ENCODE data around the gene SH3RF2.
"Not testable (repeated sequence)": the region's sequence is repeated elsewhere in the genome, so short reads cannot be mapped to it uniquely, and the experiment has no call there.

The SH3RF2 gene

DNA sequence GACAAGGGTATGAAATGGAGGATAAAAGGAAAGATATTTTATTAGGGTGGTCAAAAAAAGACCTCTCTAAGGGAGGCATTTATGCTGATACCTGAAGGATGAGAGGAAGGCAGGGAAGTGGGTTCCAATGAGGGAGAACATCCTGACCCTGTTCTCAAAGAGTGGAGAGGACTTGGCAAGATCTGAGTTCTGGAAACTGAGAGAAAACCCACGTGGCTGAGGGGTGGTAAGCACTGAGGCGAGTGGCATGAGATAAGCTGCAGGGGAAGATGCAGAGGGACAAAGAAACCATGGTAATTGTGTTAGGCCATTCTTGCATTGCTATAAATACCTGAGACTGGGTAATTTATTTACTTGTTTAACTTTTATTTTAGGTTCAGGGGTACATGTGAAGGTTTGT is 16.8 kb downstream of the SH3RF2 start:
- DNase-seq = no peak

DNA sequence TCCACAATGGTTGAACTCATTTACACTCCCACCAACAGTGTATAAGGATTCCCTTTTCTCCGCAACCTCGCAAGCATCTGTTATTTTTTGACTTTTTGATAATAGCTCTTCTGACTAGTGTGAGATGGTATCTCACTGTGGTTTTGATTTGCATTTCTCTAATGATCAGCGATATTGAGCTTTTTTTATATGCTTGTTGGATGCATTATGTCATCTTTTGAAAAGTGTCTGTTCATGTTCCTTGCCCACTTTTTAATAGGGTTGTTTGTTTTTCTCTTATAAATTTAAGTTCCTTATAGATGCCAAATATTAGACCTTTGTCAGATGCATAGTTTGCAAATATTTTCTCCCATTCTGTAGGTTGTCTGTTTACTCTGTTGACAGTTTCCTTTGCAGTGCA is 17.8 kb downstream of the SH3RF2 start:
- not testable (repeated sequence) for DNase-seq

DNA sequence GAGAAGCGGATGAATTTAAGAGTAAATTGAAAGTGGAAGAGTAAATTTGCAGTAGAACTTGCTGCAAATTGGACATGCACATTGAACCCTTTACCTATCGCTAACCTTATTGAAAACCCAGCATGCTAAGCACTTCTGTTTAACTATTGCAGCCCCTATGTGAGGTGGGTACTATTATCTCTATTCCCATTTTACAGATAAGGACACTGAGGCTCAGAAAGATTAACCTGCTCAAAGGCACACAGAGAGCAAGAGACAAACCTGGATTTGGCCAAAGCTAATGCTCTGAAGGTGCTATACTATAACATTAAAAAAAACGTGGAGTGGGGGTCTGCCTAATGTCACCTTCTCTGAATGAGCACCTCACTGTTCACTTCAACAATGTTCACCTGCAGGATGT is 21.0 kb downstream of the SH3RF2 start:
- DNase-seq = no peak

DNA sequence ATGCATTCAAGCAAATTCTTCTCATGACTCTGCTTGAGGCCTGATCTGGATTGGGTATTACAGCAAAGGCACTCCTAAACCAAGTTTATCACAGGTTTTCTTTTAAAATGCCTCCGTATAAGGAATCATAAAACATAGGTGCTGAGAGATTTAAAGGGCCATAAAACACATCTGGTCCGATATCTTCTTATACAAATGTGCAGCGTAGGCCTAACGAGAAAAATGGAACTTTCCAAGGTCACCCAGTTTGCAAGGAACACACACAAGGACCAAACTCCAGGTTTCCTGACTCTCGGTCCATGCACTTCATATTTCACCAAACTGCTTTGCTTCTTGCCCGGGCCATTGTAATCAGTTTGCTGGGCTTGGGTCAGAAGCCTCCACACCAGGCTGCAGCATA is 22.1 kb downstream of the SH3RF2 start:
- DNase-seq = no peak

DNA sequence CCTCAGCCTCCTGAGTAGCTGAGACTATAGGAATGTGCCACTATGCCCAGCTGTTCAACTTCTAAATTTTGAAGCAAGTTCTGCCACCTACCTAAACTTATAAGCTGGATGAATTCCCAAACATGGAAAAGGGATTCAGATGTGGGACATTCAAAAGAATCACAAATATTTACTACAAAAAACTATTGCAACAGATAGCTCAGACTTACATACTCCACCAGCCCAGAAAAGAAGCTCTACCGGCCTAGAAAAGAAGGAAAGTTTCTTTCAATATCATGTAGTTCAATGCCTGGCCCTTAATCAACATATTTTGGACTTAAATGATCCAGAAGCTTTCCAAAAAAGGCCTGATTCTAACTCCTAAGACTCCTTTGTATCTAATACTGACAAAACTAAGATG is 23.8 kb downstream of the SH3RF2 start:
- DNase-seq = no peak

DNA sequence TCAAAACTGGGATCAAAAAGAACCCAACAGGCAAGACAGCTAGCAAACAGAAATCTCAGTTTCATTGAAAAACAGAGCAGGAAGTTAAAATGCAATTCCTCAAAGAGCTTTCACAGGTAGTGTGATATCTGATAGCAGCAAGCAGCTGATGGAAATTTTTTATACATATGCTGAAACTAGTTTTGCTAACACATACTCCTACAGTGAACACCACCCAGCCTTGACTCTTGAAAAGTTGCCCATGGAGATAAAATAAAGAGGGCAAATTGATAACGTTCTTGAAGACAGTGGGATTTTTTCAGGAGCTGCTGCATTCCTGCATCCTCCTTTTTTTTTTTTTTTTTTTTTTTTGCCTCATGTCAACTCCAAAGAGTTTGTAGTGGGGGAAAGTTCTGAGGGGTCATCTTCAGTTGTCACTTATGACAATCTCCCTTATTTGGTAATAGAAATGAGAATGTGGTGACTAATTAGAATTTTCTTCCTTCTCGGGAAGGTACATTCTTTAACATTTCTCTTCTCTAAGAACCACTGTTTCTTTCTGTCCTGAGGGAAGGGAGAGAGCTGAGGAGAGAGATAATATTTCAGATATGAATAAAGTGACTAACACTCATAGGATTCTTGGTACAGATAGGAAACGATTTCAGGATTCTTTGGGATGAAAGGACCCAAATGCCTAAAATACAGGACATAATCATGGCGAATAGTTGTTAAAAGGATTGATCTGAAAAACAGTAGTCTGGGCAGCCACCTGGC is 24.6 kb downstream of the SH3RF2 start:
- DNase-seq = peak; percentile 84

DNA sequence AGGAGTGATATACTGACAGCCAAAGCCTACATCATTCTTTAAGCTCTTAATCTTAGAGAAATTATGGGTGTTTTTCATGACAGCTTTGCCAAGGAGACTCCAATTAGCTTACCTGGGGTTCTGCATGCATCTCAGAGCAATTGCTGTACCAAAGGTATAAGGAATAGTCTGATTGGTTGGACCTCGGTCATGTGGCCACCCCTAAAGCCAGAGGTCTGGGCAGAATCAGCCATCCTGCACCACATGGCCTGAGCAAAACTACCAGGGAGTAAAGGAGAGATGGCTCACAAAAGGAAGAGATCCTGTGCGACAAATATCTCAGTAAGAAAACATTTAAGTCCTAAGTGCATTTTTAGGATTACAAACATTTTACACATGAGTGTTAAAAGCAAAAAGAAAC is 25.6 kb downstream of the SH3RF2 start:
- DNase-seq = no peak

DNA sequence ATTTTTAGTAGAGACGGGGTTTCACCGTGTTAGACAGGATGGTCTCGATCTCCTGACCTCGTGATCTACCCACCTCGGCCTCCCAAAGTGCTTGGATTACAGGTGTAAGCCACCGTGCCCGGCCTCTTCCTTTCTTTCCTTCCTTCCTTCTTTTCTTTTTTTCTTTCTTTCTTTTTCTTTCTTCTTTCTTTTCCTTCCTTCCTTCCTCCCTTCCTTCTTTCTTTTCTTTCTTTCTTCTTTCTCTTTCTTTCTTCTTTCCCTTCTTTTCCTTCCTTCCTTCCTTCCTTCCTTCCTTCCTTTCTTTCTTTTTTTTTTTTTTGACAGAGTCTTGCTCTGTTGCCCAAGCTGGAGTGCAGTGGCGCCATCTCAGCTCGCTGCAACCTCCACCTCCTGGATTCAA is 27.6 kb downstream of the SH3RF2 start:
- DNase-seq = not testable (repeated sequence)

DNA sequence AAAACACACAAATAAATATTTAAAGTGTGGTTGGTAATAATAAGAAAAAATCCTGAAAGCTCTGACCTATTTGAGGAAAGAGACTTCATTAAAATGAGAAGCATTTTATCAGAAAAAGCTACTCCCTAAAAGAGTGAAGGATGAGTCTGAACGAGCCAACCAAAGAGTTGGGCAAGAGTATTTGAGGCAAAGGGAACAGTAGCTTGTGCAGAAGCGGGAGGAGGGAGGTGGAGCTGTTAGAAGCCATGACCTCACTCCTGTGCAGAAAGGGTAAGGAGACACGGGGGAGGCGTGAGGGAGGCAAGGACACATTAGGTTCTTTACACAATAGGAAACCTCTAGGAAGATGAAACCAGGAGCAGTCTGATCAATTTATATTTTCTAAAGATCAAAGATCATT is 29.4 kb downstream of the SH3RF2 start:
- DNase-seq = peak; percentile 90

DNA sequence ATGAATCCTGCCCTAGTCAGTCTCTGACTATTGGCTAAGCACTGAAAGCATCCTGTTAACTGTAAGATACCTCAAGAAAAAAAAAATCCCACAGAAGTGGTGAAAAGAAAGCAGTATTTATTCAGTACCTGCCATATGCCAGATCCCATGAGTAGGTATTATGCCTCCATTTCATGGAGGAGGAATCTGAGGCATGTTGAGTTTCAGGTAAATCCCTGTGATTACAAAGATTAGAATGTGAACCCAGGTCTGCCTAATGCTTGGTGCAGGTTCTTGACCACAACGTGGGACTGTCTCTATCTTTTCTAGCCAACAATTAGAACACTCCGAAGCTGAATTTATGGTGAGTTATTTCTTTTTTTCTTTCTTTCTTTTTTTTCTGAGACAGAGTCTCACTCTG is 30.9 kb downstream of the SH3RF2 start:
- no peak for DNase-seq

DNA sequence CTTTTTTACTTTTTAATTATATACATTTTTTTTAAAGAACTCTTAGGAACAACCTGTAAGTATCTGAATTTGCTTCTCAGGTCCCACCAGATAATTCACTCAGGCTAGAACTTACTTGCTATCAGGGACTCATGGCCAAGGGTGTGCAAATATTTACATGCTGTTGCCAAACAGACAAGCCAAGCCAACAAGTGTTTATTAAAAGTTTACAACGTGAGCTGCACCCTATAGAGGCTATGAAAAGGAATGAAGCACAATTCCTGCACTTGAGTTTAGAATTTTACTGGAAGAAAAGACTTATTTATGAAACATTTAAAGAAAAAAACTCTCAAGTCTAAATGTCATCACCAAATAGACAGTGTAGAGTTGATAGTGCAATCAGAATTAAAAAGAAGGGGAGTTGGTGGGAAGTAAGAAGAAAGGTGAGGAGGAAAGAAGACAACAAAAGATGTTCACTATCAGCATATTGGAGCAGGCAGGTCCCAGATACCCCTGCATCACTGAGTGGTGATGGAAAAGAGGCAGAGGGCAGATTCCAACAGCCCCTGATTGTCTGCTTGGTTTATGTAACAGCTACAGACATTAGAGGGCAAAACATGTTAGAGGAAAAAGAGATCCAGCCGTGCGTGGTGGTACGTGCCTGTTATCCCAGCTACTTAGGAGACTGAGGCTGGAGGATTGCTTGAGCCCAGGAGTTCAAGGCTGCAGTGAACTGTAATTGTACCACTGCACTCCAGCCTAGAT is 32.8 kb downstream of the SH3RF2 start:
- no peak for DNase-seq

DNA sequence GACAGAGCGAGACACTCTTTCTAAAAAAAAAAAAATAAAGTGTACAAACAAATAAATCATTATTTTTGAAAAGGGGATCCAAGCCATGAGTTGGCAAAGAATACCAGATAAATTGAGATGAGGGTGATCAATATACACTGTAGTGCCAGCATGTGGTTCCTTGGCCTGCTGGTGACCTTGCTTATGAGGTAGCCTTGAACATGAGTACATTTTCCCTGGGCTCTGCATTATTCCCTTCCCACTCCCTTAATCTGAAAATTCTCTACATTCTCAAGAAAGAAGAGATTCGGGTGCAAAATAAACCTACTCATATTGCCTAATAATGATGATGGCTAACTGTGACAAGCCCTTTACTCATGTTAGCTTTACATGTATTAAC is 33.3 kb downstream of the SH3RF2 start:
- DNase-seq = no peak

DNA sequence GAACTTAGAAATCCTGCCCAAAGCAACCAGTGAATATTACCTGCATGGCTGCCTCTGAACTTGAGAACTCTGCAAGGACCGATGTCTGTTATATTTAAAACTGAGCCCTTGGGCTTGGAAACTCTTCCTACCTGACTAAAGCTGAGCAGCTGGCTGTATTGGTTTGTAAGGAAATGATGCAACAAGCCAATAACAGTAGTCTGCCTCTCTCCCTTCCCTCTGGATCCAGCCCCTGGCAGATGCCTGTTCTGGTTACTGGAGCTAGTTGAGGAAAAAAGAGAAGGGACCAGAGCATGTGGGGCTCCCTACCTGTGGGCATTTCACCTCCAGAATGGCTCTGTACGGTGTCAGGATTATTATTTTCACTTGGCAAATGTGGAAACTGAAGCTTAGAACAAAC is 34.7 kb downstream of the SH3RF2 start:
- DNase-seq = no peak

DNA sequence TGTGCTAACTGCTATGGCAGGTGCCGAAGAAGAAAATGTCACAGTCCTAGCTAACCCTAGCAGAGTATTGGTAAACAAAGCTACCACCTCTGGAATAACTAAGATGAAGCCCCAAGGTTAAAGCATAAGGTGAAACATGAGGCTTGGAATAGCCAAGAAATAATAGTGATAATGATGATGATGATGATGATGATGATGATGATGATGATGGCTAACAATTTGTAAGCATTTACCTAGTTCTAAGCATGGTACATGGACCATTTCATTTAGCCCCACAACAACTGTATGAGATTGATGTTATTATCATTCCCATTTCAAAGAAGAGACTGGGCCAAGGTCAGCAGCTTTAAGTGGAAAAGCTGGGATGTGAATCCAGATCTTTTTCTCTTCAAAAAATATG is 35.3 kb downstream of the SH3RF2 start:
- DNase-seq = no peak

DNA sequence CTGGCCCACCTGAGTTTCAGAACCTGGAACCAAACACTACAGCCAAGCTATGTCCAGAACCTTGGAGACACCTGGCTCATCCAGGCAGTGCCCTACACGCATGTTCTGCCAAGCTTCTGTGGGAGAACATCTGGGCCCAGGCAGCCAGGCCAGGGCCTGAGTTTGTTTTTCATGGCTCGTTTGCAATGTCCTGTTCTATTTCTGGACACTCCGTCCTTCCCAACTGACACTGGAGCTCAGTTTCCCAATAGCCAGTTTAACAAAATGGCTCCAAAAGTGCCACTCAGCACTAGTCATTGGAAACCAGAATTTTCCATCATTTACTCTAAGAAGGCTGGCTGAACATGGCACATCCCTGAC is 38.6 kb downstream of the SH3RF2 start:
- no peak for DNase-seq

DNA sequence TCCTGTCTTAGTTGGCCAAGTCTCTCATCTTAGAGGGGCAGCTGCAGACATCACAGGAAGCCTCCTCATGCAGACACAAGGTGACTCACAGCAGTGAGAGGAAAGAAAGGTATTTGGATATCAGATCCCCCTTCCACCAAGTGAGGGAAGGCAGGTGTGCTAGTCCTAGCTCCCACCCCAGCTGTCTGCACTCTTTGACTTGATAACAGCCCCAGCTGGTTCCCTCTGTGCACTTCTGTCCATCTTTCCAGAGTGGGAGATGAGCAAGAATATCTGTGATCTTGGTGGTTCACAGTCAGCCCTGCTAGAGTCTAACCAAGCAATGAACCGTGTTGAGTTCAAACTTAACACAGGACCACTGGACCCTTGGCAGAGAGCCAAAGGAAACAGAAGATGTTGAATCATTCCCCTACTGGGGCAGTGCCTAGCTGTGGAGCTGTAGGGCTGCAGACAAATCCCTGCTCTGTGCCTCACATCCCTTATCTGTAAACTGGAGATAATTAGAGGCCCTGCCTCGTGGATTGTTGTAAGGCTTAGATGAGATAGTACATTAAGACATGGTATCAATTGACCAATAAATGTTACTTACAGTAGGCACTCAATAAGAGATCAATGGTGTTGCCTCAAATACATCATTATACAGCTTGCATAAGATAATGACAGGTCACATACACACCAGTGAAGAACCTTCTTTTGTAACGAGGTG is 39.1 kb downstream of the SH3RF2 start:
- peak; percentile 98 for DNase-seq

DNA sequence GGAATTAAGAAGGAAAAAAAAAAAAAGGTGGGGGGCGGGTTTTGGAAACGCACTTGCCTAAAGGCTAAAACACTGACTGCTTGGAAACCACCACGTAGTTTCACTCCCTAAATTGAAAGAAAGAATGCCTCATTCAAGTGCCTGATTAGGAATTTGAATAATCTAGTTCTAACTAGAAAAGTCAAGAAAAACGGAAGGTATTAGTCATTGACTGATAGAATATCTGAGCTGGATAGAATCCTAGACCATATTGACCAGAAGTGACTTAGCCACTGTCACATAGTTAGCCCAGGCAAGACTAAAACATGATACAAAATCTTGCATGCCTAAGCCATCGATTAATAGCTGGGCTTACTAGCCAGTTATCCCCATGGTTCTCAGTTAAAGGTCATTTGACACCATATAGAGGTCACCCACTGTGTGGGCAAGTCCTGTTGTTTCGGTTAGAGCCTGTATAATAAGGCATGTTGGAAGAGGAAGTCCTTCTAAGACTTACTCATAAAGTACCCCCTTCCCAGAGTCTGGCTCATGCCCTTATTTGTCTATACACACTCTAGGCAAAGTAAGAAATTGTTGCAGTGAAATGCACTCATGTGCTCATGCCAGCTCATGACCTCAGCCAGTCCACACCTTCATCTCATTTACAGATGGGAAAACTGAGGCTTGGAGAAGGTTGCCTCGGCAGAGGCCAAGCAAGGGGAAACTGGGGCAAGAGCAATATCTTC is 40.2 kb downstream of the SH3RF2 start:
- DNase-seq = peak; percentile 78

DNA sequence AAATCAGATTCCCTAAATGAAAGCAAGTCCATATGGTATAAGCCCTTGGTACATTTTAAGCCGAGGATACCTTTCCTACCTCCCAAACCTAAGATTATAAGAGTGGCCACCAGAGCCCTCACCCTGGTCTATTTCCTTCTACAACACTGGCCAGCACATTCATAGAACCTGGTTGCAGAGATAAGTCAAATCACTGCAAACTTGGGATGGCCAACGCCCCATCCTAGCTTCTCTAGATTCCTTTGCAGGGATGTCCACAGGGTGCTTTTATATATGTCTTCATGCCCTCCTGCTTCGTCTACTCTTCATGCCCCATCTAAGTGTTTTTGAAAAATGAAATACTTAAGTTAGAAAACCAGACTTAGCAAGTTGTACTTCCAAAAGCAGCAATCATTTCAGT is 41.8 kb downstream of the SH3RF2 start:
- no peak for DNase-seq

DNA sequence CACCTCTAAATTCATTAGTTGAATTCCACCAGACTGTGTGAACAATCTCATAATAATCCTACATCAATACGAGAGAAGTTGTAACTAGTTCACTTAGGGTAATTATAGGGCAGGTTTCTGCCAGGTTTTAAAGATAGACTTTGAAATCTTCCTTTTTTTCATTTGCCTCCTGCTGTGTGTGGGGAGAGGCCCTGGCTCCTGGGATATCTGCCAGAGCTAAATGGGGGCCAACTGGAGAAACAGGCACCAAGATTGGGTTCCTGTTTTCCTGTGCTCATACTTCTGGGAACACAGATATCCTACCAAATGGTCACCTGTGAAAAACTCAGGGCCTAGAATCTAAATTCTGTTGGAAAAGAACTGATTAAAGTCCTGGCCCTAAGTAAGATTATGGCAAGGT is 42.3 kb downstream of the SH3RF2 start:
- peak; percentile 58 for DNase-seq

DNA sequence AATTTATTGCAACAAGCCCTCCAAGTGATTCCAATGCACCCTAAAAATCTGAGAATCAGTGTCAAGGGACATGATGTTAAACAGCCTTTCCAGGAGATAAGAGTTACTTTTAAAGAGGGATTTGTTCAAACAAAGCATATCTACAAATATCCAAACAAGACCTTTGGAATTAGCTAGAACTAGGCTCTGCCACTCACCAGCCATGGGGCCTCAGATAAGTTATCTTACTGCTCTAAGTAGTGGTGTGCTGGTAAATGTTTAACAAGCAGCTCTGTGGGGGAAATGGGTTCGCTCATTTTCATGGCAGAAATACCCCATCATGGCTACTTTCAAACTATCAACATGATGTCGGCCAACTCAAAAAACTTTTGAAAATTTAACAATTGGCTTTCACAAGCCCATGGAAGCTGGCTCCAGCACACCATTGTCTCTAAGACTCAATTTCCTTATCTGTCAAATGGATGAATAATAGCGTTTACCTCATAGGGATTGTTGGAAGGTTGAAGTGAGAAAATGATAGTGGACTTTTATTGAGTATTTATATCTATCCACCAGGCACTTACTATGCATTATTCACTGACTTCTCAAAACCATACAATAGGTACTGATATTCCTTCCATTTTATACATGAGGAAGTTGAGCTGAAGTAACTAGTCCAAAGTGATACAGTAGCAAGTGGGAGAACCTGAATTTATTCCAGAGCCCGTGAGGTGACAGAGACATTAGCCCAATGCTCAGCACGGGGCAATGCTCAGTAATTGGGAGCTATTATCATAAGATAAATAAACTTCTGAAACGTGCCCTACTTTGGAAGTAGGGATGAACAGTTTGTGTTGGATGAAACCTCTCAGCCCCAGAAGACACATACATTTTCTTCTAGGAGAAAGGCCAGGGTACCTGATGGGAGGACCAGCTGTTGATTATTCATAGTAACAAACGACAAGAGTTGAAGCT is 43.2 kb downstream of the SH3RF2 start:
- peak; percentile 56 for DNase-seq

DNA sequence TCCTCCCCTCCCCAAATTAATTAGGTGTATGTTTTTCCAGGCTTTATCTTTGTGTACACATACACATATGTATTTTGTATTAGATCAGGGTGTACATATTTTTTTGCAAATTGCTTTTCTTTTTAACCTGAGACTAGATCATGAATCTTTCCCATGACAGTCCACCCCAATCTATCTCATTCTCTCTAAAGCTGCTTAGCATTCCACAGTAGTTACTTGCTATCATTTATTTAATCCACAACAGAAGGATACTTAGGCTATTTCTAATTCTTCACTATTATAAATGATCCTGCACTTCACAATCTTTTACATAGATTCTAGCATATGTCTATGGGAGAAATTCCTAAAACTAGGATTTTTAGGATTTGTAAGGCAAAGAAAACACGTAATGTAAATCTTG is 43.9 kb downstream of the SH3RF2 start:
- DNase-seq = no peak

DNA sequence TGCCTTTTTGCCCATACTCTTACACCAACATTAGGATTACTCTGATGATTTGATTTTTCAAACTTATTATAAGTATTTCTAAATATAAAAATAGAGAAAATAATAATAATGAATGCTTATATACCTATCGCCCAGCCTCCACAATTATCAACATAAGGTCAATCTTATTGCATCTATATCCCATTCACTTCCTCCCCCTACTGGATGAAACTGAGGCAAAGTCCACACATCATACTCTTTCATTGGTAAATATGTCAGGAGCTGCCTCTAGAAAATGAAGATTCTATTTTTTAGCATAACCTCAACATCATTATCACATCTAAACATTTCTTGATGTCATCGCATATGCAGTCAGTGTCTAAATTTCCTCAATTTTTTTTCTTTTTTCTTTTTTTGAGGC is 44.3 kb downstream of the SH3RF2 start:
- DNase-seq = no peak

Data from NCI-H226 (cell line).